Right lung (tissue), 5 donors: Measurements from ENCODE around the gene JAG1. TPM values are rescaled to one million over a fixed set of nuclear protein-coding genes. Genes with fewer than 3 reads are reported as not detected.

Source experiments
- DNase-seq, 2 donors: peaks; one replicate each; pipeline ENCODE4 v3.0.0-alpha.2; 2013
- polyA plus RNA-seq, 5 donors: library from polyadenylated mRNA; unstranded; fragments of 120-200 nt; gene quantifications; one replicate each; pipeline versions ENCODE4 v1.2.1 to v1.2.3, GENCODE V29; 2013; ENCODE audit warnings: inconsistent platforms in 1 of 5, low replicate concordance in 1 of 5; ENCODE audit not compliant: insufficient read length in 5 of 5, insufficient read depth in 1 of 5

JAG1 gene
- polyA plus RNA-seq, 5 donors: 43.7 to 68.1 (median 52.7) TPM

GRCh38 chr20:10655720-10656669, 17.8 kb downstream of the JAG1 start:
- DNase-seq: no peak

GRCh38 chr20:10654630-10655029, 19.2 kb downstream of the JAG1 start:
- DNase-seq: no peak

- no peak for DNase-seq
Observed at GRCh38 chr20:10654250-10654610, 19.6 kb downstream of the JAG1 start.

GRCh38 chr20:10653599-10654249, 20.1 kb downstream of the JAG1 start:
- DNase-seq: no peak

- no peak for DNase-seq
Observed at GRCh38 chr20:10652660-10653261, 21.0 kb downstream of the JAG1 start.

GRCh38 chr20:10652185-10652584, 21.6 kb downstream of the JAG1 start:
- no peak for DNase-seq

- DNase-seq: no peak
Observed at GRCh38 chr20:10651227-10651990, 22.4 kb downstream of the JAG1 start.

- DNase-seq: no peak
Observed at GRCh38 chr20:10649797-10650160, 24.0 kb downstream of the JAG1 start.

- no peak for DNase-seq
Observed at GRCh38 chr20:10649080-10649796, 24.6 kb downstream of the JAG1 start.

- no peak for DNase-seq
Observed at GRCh38 chr20:10648651-10649050, 25.1 kb downstream of the JAG1 start.

- DNase-seq: no peak
Observed at GRCh38 chr20:10647909-10648308, 25.9 kb downstream of the JAG1 start.

- no peak for DNase-seq
Observed at GRCh38 chr20:10647471-10647870, 26.3 kb downstream of the JAG1 start.

- DNase-seq: no peak
Observed at GRCh38 chr20:10646886-10647420, 26.8 kb downstream of the JAG1 start.

- no peak for DNase-seq
Observed at GRCh38 chr20:10646006-10646405, 27.8 kb downstream of the JAG1 start.

GRCh38 chr20:10645205-10645570, 28.6 kb downstream of the JAG1 start:
- no peak for DNase-seq

- DNase-seq: no peak
Observed at GRCh38 chr20:10644458-10645204, 29.2 kb downstream of the JAG1 start.

GRCh38 chr20:10643560-10643873, 30.3 kb downstream of the JAG1 start:
- no peak for DNase-seq

- DNase-seq: no peak
Observed at GRCh38 chr20:10642856-10643559, 30.8 kb downstream of the JAG1 start.

- no peak for DNase-seq
Observed at GRCh38 chr20:10641893-10642292, 31.9 kb downstream of the JAG1 start.

GRCh38 chr20:10641467-10641866, 32.3 kb downstream of the JAG1 start:
- no peak for DNase-seq
